Nucleus accumbens (tissue), 56 donors: ENCODE data around the gene MAP2K7.

Experiments
- DNase-seq, 56 donors: peaks; one replicate each; lab custom pipeline; 2025; lab: John Stamatoyannopoulos, UW

Gene MAP2K7

GRCh38 chr19:7953060-7953459 is 49.4 kb downstream of the MAP2K7 start:
- no peak for DNase-seq

- DNase-seq = no peak
These were observed 49.9 kb downstream of the MAP2K7 start for GRCh38 chr19:7953576-7953975.

- no peak for DNase-seq
These were observed 52.0 kb downstream of the MAP2K7 start for GRCh38 chr19:7955696-7956095.

- DNase-seq = no peak
These were observed 55.5 kb downstream of the MAP2K7 start for GRCh38 chr19:7959211-7959610.

DNA sequence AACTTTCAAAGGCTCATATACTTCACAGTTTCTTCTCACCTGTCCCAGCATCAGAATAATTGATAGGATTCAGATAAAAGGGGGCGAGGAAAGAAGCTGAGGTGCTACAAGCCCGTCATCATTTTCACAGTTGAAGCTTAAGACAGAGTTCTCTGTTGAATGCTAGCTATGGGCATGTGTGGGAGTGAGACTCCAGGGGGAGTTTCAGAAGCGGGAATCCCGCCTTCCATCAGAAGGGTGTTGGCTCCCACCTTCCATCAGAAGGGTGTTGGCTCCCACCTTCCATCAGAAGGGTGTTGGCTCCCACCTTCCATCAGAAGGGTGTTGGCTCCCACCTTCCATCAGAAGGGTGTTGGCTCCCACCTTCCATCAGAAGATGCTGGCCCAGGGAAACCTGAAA is 57.4 kb downstream of the MAP2K7 start:
- DNase-seq = peak in 1 of 56 donors; percentile 13

GRCh38 chr19:7961920-7962626 is 58.4 kb downstream of the MAP2K7 start:
- DNase-seq = no peak

DNA sequence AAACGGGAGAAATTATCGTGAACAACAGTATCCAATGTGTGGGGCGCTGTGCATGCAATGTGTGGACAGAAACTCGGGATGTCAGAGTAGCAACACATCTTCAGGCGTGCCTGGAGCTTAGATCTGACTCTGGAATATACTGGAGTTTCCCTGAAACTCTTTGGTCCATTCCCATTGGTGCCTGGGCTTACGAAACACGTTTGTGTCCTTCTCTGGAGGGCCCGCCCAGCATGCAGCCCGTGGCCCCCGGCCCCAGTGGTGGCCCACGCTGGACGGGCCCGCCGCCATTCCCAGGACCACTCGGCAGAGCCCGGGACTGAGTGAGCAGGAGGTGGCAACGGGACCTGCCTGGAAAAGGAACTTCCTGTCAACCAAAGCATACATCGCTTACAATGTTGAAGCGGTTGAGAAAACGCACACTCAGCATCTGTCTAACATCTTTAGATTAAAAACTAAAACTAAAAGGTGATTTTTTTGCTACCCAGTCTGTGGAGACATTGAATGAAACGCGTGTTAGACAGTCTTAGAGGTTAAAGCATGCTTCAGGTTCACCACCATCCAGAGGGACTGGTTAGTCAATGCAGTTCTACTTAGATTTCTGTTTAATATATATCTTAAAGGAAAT is 59.1 kb downstream of the MAP2K7 start:
- DNase-seq = no peak

DNA sequence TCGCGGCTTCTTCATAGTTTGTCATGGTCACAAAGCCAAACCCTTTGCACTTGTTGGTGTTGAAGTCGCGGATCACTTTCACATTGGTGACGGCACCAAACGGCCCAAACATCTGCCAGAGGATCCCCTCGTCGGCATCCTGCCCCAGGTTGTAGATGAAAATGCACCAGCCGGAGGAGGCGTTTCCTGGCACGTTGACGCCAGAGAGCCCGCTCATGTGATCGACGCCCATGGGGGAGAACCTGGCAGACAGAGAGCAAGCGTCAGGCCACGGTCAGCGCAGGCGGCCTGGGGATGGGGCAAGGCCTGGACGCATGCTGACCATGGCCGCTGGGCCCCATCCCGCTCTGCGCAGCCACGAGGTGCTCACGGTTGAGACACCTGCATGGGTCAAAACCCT is 59.9 kb downstream of the MAP2K7 start:
- DNase-seq = no peak
